Measurements from ENCODE around the gene ELK3. TPM values are rescaled to one million over a fixed set of nuclear protein-coding genes. Genes with fewer than 3 reads are reported as not detected.

The ELK3 gene
- total and polyA plus RNA-seq, 2 experiments from 2014 or later: 5.5 to 8.3 TPM

GRCh38 chr12:96302687-96303310 lies 108.6 kb downstream of the ELK3 start (continued):
- TF ChIP-seq ZNF462 (CRISPR knock-in tag; IDR thresholded peaks at IDR 0.05): no peak
- no peak for TF ChIP-seq EZH2 (IDR thresholded peaks at IDR 0.05; ENCODE audit: low read depth, unreplicated experiment)

- Mint-ChIP-seq H3K36me3 (ENCODE audit: low read depth) (peaks cover 10% of the 10 kb centered on the region), H3K4me1 (peaks cover 19% of the 10 kb centered on the region), H3K27me3 (ENCODE audit: insufficient read depth, low read depth, poor library complexity) (peaks cover 3% of the 10 kb centered on the region), H3K4me3 (no peak overlapping the region), H3K27ac (no peak overlapping the region), H3K9me3 (no peaks in the 10 kb centered on the region)
- Histone ChIP-seq H3K27me3 (ENCODE audit: insufficient read depth) (no peaks in the 10 kb centered on the region), H3K27ac (ENCODE audit: low read depth) (no peak overlapping the region), H3K9me2 (ENCODE audit: insufficient read depth) (no peaks in the 10 kb centered on the region), H4K20me1 (replicated peaks; ENCODE audit: insufficient read depth) (no peaks in the 10 kb centered on the region), H3K36me3 (ENCODE audit: insufficient read depth) (no peaks in the 10 kb centered on the region), H3K79me2 (replicated peaks; ENCODE audit: insufficient read depth) (peaks cover 4% of the 10 kb centered on the region; the same call in 1 of the 2 replicates), H3K4me2 (no peak overlapping the region), H3K4me1 (ENCODE audit: insufficient read depth) (peaks cover 20% of the 10 kb centered on the region), H3F3A (replicated peaks; ENCODE audit: low read depth) (no peaks in the 10 kb centered on the region), H3K4me3 (no peak overlapping the region), H2AFZ (no peak overlapping the region)
- DNase-seq (ENCODE audit: low spot score): no peak
- no peak; the same call in 2 of the 3 replicates for ATAC-seq
- TF ChIP-seq CREB1 (CRISPR knock-in tag; IDR thresholded peaks at IDR 0.05; ENCODE audit: low read depth) (no peak), CTCF (conservative IDR thresholded peaks at IDR 0.05; ENCODE audit: low read depth in 2 of 2) (0 out of 4 replicates have a peak, but pooled peaks of 1 of the 2 experiments have one; percentile 6)
These were observed 109.5 kb downstream of the ELK3 start for GRCh38 chr12:96303653-96304052.

All from GM23338 (cell line).